ENCODE measurements around the gene FOXN3. TPM values are rescaled to one million over a fixed set of nuclear protein-coding genes. Genes with fewer than 3 reads are reported as not detected.

FOXN3 gene
- total RNA-seq, 1 experiment from 2014 or later: 125 TPM

GRCh38 chr14:89131004-89131750 is 285.9 kb downstream of the FOXN3 start:
- Histone ChIP-seq H3K9ac (ENCODE audit: extremely low read depth, insufficient read length, low read length) (no peak overlapping the region), H2BK12ac (ENCODE audit: insufficient read length, low read depth, low read length) (no peak overlapping the region), H3K79me1 (ENCODE audit: insufficient read depth, low read depth, low read length, poor library complexity, severe bottlenecking) (no peaks in the 10 kb centered on the region), H4K5ac (ENCODE audit: insufficient read length, low read depth, low read length) (no peak overlapping the region), H4K20me1 (ENCODE audit: control insufficient read depth, insufficient read depth, insufficient read length) (no peaks in the 10 kb centered on the region), H3K4ac (ENCODE audit: low read depth, low read length) (no peak overlapping the region), H3K4me1 (ENCODE audit: insufficient read depth, low read length) (no peaks in the 10 kb centered on the region; the same call in 1 of the 2 replicates), H2BK20ac (ENCODE audit: low read depth, low read length, poor library complexity, severe bottlenecking) (no peak overlapping the region), H2AK5ac (ENCODE audit: insufficient read length, low read length) (no peak overlapping the region), H3K27me3 (ENCODE audit: insufficient read depth, low read length) (no peaks in the 10 kb centered on the region), H3T11ph (ENCODE audit: low read length) (no peak overlapping the region), H3K23me2 (ENCODE audit: insufficient read length, low read depth, low read length, poor library complexity, severe bottlenecking) (no peaks in the 10 kb centered on the region), H3K23ac (ENCODE audit: insufficient read length, low read depth, low read length) (no peak overlapping the region), H2AFZ (ENCODE audit: low read length) (no peak overlapping the region), H2BK5ac (ENCODE audit: insufficient read length, low read length) (no peak overlapping the region), H4K8ac (replicated peaks; ENCODE audit: insufficient read length, low read depth, low read length) (no peak overlapping the region), H3K79me2 (ENCODE audit: insufficient read depth, low read length) (no peaks in the 10 kb centered on the region), H3K9me3 (ENCODE audit: control insufficient read depth, low read depth, low read length) (no peaks in the 10 kb centered on the region), H3K14ac (ENCODE audit: insufficient read depth, low read length) (no peak overlapping the region), H3K18ac (ENCODE audit: insufficient read length, low read depth, low read length) (no peak overlapping the region), H4K91ac (ENCODE audit: insufficient read length, low read depth, low read length) (no peak overlapping the region), H3K27ac (ENCODE audit: insufficient read length, low read depth, low read length) (no peak overlapping the region), H2BK15ac (ENCODE audit: low read depth, low read length) (no peak overlapping the region), H2BK120ac (ENCODE audit: low read depth, low read length, poor library complexity, severe bottlenecking) (no peak overlapping the region), H3K56ac (ENCODE audit: insufficient read length, low read depth, low read length) (no peak overlapping the region), H3K4me2 (ENCODE audit: insufficient read depth, insufficient read length, low read length) (no peak overlapping the region)
- TF ChIP-seq CTCF (conservative IDR thresholded peaks at IDR 0.05): no peak
- H3K4me3 Mint-ChIP-seq: no peak overlapping the region
- DNase-seq: no peak
- H3K27me3 Mint-ChIP-seq (ENCODE audit: low read depth): peaks cover 4% of the 10 kb centered on the region
- H3K9me3 Mint-ChIP-seq: peaks cover 2 to 3% of the 10 kb centered on the region in 2 experiments; a peak in 3 of 5 replicates
- no CpG with 5 or more reads among the region's 6 CpGs for WGBS (ENCODE audit: extremely low coverage, insufficient read length, low lambda C conversion rate)
- H3K36me3 Mint-ChIP-seq (ENCODE audit: insufficient read depth in 1 of 3, low read depth in 3 of 3): peaks cover 0 to 3% (median 0%) of the 10 kb centered on the region in 3 experiments; a peak in 3 of 7 replicates
- H3K27ac Mint-ChIP-seq: no peak overlapping the region
- H3K4me1 Mint-ChIP-seq: peaks cover 4 to 10% of the 10 kb centered on the region in 2 experiments; a peak in 3 of 4 replicates
